GM12892 (cell line): ENCODE results near the gene ANO7.

Source experiments
- DNase-seq: peaks from one replicate; pipeline ENCODE4 v3.0.0; 2011; ENCODE audit not compliant: insufficient read length
- FAIRE-seq: peaks from 2 replicates; lab custom pipeline; 2011; peaks lifted over from hg19 to GRCh38; lab: Jason Lieb, UNC
- POLR2A ChIP-seq: IDR thresholded peaks from 2 replicates; pipeline ENCODE4 v1.6.1; 2011; ENCODE audit warnings: low read depth, low read length, control low read depth
- POLR2AphosphoS5 ChIP-seq: IDR thresholded peaks from 2 replicates; pipeline ENCODE4 v1.6.1; 2011; ENCODE audit warnings: low read depth, low read length, control low read depth
- TAF1 ChIP-seq: IDR thresholded peaks from 2 replicates; pipeline ENCODE4 v1.6.1; 2011; ENCODE audit warnings: low read depth, mild to moderate bottlenecking, control low read depth, low read length, borderline replicate concordance

The ANO7 gene

GRCh38 chr2:241197947-241198346 is 9.5 kb downstream of the ANO7 start:
- DNase-seq (no peak), FAIRE-seq (no peak)
- TF ChIP-seq POLR2A (no peak), POLR2AphosphoS5 (no peak), TAF1 (no peak)

GRCh38 chr2:241198381-241199279 is 10.2 kb downstream of the ANO7 start:
- TF ChIP-seq POLR2AphosphoS5 (no peak), TAF1 (no peak), POLR2A (no peak)
- FAIRE-seq, result no peak
- DNase-seq, result no peak

- FAIRE-seq (no peak), DNase-seq (no peak)
- TF ChIP-seq POLR2A (no peak), POLR2AphosphoS5 (no peak), TAF1 (no peak)
Observed at GRCh38 chr2:241199286-241199685, 10.8 kb downstream of the ANO7 start.

- TF ChIP-seq POLR2AphosphoS5 (no peak), POLR2A (no peak), TAF1 (no peak)
- no peak for DNase-seq
- FAIRE-seq, result no peak
Observed at GRCh38 chr2:241199897-241200821, 11.7 kb downstream of the ANO7 start.

- FAIRE-seq (no peak), DNase-seq (no peak)
- TF ChIP-seq POLR2AphosphoS5, result no peak
Observed at GRCh38 chr2:241200822-241201395, 12.4 kb downstream of the ANO7 start.

GRCh38 chr2:241201445-241202267 is 13.2 kb downstream of the ANO7 start:
- FAIRE-seq, result no peak
- no peak for TF ChIP-seq POLR2AphosphoS5
- no peak for TF ChIP-seq POLR2A
- TF ChIP-seq TAF1, result no peak
- DNase-seq, result no peak

GRCh38 chr2:241202268-241202585 is 13.8 kb downstream of the ANO7 start:
- DNase-seq, result no peak
- TF ChIP-seq POLR2AphosphoS5 (no peak), POLR2A (no peak), TAF1 (no peak)
- no peak for FAIRE-seq

GRCh38 chr2:241202681-241203080 is 14.2 kb downstream of the ANO7 start:
- TF ChIP-seq POLR2AphosphoS5 (no peak), POLR2A (no peak), TAF1 (no peak)
- FAIRE-seq, result no peak
- DNase-seq, result no peak

GRCh38 chr2:241203218-241204009 is 14.9 kb downstream of the ANO7 start:
- FAIRE-seq (no peak), DNase-seq (no peak)
- no peak for TF ChIP-seq POLR2AphosphoS5
- no peak for TF ChIP-seq TAF1
- TF ChIP-seq POLR2A, result no peak

- TF ChIP-seq POLR2A (no peak), TAF1 (no peak), POLR2AphosphoS5 (no peak)
- FAIRE-seq, result no peak
- DNase-seq, result no peak
Observed at GRCh38 chr2:241204010-241204384, 15.5 kb downstream of the ANO7 start.

GRCh38 chr2:241204490-241204889 is 16.0 kb downstream of the ANO7 start:
- TF ChIP-seq POLR2A, result no peak
- TF ChIP-seq POLR2AphosphoS5, result no peak
- no peak for TF ChIP-seq TAF1
- no peak for FAIRE-seq
- no peak for DNase-seq
